GM19455 (cell line): ENCODE data around the gene CBFA2T3.

Source experiments
- ATAC-seq: cut with Tn5 transposase; IDR thresholded peaks from one replicate; pipeline ENCODE4 v1.9.1; 2021; ENCODE audit not compliant: unreplicated experiment

Gene CBFA2T3

GRCh38 chr16:88880226-88881006, 96.6 kb downstream of the CBFA2T3 start:
- ATAC-seq, result no peak

- ATAC-seq, result no peak
Measured at GRCh38 chr16:88879788-88880055, 97.3 kb downstream of the CBFA2T3 start.

GRCh38 chr16:88878967-88879787, 97.8 kb downstream of the CBFA2T3 start:
- ATAC-seq, result no peak

- ATAC-seq, result no peak
Measured at GRCh38 chr16:88878356-88878755, 98.7 kb downstream of the CBFA2T3 start.

GRCh38 chr16:88877564-88878289, 99.3 kb downstream of the CBFA2T3 start:
- ATAC-seq, result no peak

- no peak for ATAC-seq
Measured at GRCh38 chr16:88876942-88877526, 100.0 kb downstream of the CBFA2T3 start.

GRCh38 chr16:88875703-88876234, 101.2 kb downstream of the CBFA2T3 start:
- no peak for ATAC-seq

GRCh38 chr16:88874938-88875599, 101.9 kb downstream of the CBFA2T3 start:
- ATAC-seq, result no peak

GRCh38 chr16:88872650-88873331, 104.2 kb downstream of the CBFA2T3 start:
- ATAC-seq, result no peak

- no peak for ATAC-seq
Measured at GRCh38 chr16:88871730-88872416, 105.1 kb downstream of the CBFA2T3 start.

GRCh38 chr16:88871349-88871702, 105.7 kb downstream of the CBFA2T3 start:
- no peak for ATAC-seq

GRCh38 chr16:88870608-88871348, 106.2 kb downstream of the CBFA2T3 start:
- ATAC-seq, result no peak

GRCh38 chr16:88869673-88869980, 107.4 kb downstream of the CBFA2T3 start:
- no peak for ATAC-seq

- no peak for ATAC-seq
Measured at GRCh38 chr16:88868974-88869672, 107.9 kb downstream of the CBFA2T3 start.

GRCh38 chr16:88867581-88868246, 109.3 kb downstream of the CBFA2T3 start:
- ATAC-seq, result no peak

GRCh38 chr16:88866151-88866920, 110.7 kb downstream of the CBFA2T3 start, which contains the start of gene PABPN1L:
Gene PABPN1L, minus strand, starts transcription at chr16:88866660. Its CDS starts 54 bp downstream, at chr16:88866606.
- no peak for ATAC-seq

GRCh38 chr16:88865742-88866141, 111.3 kb downstream of the CBFA2T3 start:
- ATAC-seq, result no peak
